ENCODE results near the gene FOXP2.

DNA sequence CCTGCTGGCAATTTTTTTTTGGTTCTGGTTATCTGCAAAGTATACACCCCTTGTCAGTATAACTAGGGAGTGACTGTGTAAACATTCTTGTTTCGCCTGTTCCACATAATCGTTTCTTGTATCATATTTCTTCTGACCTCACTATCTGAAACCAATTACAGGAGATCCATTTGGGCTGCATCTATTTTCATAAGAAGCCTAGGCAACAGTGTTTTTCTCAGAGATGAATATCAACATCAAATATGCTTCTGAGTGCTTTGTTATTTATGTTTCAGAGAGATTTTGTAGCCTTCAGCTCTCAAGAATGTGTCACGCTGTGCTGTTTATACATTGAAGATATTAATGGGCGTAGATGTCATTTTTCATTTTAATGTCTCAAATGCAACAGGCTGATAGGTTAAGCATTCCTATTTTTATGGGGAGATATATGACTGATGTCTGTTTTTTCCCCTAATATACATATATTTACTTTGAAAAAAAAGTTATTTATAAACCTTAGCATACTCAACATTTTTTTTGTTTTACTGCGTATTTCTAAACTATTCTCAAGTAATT, 115.5 kb downstream of the FOXP2 start:
- TF ChIP-seq, protein P1, sequence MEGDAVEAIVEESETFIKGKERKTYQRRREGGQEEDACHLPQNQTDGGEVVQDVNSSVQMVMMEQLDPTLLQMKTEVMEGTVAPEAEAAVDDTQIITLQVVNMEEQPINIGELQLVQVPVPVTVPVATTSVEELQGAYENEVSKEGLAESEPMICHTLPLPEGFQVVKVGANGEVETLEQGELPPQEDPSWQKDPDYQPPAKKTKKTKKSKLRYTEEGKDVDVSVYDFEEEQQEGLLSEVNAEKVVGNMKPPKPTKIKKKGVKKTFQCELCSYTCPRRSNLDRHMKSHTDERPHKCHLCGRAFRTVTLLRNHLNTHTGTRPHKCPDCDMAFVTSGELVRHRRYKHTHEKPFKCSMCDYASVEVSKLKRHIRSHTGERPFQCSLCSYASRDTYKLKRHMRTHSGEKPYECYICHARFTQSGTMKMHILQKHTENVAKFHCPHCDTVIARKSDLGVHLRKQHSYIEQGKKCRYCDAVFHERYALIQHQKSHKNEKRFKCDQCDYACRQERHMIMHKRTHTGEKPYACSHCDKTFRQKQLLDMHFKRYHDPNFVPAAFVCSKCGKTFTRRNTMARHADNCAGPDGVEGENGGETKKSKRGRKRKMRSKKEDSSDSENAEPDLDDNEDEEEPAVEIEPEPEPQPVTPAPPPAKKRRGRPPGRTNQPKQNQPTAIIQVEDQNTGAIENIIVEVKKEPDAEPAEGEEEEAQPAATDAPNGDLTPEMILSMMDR (conservative IDR thresholded peaks at IDR 0.05), result no peak
- no peak for TF ChIP-seq ZFX (IDR thresholded peaks at IDR 0.05)
